ENCODE data around the gene RER1. TPM values are rescaled to one million over a fixed set of nuclear protein-coding genes. Genes with fewer than 3 reads are reported as not detected.

Gene RER1
- total and polyA plus RNA-seq, 10 donors: 51.1 to 131 (median 79.0) TPM

- 77 to 90% (median 86%) methylated on average over 20 to 25 of the region's 25 CpGs for WGBS, 5 donors
Measured at GRCh38 chr1:2407166-2407990, 15.7 kb downstream of the RER1 start.

GRCh38 chr1:2407991-2408275 lies 16.3 kb downstream of the RER1 start:
- H3K4me3 ChIP-seq: no peak overlapping the region
- peaks cover 0 to 74% (median 61%) of the 10 kb centered on the region in 6 donors for H3K36me3 ChIP-seq
- WGBS, 5 donors: 94 to 98% (median 97%) methylated on average over 5 to 8 of the region's 8 CpGs
- peaks cover 8 to 57% (median 24%) of the 10 kb centered on the region in 6 donors for H3K4me1 ChIP-seq
- TF ChIP-seq POLR2AphosphoS5 (IDR thresholded peaks at IDR 0.05): no peak
- no peak for TF ChIP-seq CTCF (IDR thresholded peaks at IDR 0.05 in 8 of 11, conservative IDR thresholded peaks at IDR 0.05 in 3 of 11)
- TF ChIP-seq POLR2A (IDR thresholded peaks at IDR 0.05): no peak
- no peaks in the 10 kb centered on the region for H3K9me3 ChIP-seq
- intact Hi-C loops (cut with DNase I; ENCODE audit: low total_unique reads): no loop called here
- no peaks in the 10 kb centered on the region for H3K27me3 ChIP-seq (replicated peaks in 1 of 7)
- no peak for DNase-seq
- no peak overlapping the region for H3K27ac ChIP-seq

More at GRCh38 chr1:2407166-2407990, 15.7 kb downstream of the RER1 start:
- no peaks in the 10 kb centered on the region for H3K9me3 ChIP-seq
- H3K27ac ChIP-seq: peak overlapping the region in 2 of 8 donors; percentile 7 to 67
- no peak overlapping the region for H3K4me3 ChIP-seq
- TF ChIP-seq POLR2AphosphoS5 (IDR thresholded peaks at IDR 0.05) (peak in 1 of 3 donors; percentile 11), POLR2A (IDR thresholded peaks at IDR 0.05) (no peak)
- intact Hi-C loops (cut with DNase I; ENCODE audit: low total_unique reads): no loop called here
- no peak for DNase-seq
- peaks cover 0 to 80% (median 67%) of the 10 kb centered on the region in 6 donors for H3K36me3 ChIP-seq
- peaks cover 8 to 55% (median 24%) of the 10 kb centered on the region in 6 donors for H3K4me1 ChIP-seq
- no peaks in the 10 kb centered on the region for H3K27me3 ChIP-seq (replicated peaks in 1 of 7)

GRCh38 chr1:2408456-2408855 lies 16.8 kb downstream of the RER1 start:
- no peak for TF ChIP-seq CTCF (IDR thresholded peaks at IDR 0.05 in 8 of 11, conservative IDR thresholded peaks at IDR 0.05 in 3 of 11)
- peak in 2 of 3 donors; percentile 5 to 30 for TF ChIP-seq POLR2AphosphoS5 (IDR thresholded peaks at IDR 0.05)
- Histone ChIP-seq H3K27ac (no peak overlapping the region), H3K36me3 (peaks cover 0 to 69% (median 56%) of the 10 kb centered on the region in 6 donors), H3K27me3 (replicated peaks in 1 of 7) (no peaks in the 10 kb centered on the region), H3K4me3 (no peak overlapping the region), H3K4me1 (peaks cover 12 to 63% (median 29%) of the 10 kb centered on the region in 6 donors), H3K9me3 (no peaks in the 10 kb centered on the region)
- intact Hi-C loops (cut with DNase I; ENCODE audit: low total_unique reads): no loop called here
- no peak for DNase-seq
- WGBS, 5 donors: 93 to 97% (median 94%) methylated on average over 13 to 24 of the region's 24 CpGs

GRCh38 chr1:2408859-2409276 lies 17.2 kb downstream of the RER1 start:
- no peaks in the 10 kb centered on the region for H3K27me3 ChIP-seq (replicated peaks in 1 of 7)
- no peak for DNase-seq
- H3K9me3 ChIP-seq: no peaks in the 10 kb centered on the region
- H3K4me1 ChIP-seq: peaks cover 16 to 64% (median 34%) of the 10 kb centered on the region in 6 donors
- H3K36me3 ChIP-seq: peaks cover 0 to 65% (median 52%) of the 10 kb centered on the region in 6 donors
- H3K27ac ChIP-seq: no peak overlapping the region
- WGBS, 5 donors: 84 to 91% (median 89%) methylated on average over 8 to 13 of the region's 13 CpGs
- H3K4me3 ChIP-seq: no peak overlapping the region
- intact Hi-C loops (cut with DNase I; ENCODE audit: low total_unique reads): no loop called here
- no peak for TF ChIP-seq POLR2AphosphoS5 (IDR thresholded peaks at IDR 0.05)
- no peak for TF ChIP-seq POLR2A (IDR thresholded peaks at IDR 0.05)
- no peak for TF ChIP-seq CTCF (IDR thresholded peaks at IDR 0.05 in 8 of 11, conservative IDR thresholded peaks at IDR 0.05 in 3 of 11)

All from spleen (tissue), 11 donors.